ENCODE data around the gene DMRT2.

DMRT2 gene

DNA sequence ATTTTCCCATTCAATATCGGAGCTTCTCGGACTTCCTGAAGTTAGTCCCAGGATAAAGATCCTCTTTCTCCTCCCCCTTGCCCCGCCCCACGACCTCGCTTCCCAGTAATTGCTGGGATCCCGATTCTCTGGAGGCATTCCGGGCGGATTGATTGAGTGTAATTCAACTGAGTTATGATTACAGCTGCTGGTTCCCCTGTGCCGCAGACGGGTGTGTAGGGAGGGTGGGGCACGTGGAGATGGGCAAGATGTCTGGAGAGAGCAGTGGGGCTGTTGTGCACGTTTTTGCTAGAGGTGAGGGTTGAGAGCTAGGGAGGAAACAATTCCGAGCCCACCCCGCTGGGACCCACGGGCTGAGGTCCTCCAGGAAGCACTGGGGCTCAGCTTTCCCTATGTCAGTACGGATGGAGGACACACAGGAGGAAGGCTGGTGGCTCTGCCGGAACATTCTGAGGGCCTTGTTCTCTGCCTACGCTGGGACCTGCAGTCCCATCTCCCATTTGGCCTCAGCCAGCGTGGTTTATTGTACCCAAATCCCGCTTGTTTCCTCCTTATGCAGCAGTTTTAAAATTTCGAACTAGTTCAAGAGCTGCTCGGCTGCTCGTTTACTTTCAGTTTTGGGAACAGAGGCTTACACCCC lies 2.4 kb upstream of the DMRT2 start:
- no peak for DNase-seq (ENCODE audit: low spot score)

DNA sequence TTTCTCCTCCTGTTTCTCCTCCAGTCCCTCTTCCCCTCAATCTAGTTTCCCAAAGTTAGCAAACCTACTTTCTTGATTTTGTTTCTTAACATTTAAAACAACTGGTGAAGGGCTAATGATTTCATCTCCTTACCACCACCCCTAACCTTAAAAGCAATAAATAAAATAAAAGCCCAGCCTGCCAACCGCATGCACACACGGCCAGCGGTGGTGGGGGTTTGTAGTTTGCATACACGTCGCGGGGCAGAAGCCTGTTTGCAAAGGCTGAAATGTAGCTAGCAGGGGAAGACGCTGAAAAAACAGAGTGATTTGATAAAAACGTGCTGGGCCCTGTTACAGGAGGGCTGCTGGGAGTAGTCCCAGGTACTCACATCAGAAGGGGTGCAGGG lies 1.9 kb upstream of the DMRT2 start:
- DNase-seq (ENCODE audit: low spot score) = no peak

DNA sequence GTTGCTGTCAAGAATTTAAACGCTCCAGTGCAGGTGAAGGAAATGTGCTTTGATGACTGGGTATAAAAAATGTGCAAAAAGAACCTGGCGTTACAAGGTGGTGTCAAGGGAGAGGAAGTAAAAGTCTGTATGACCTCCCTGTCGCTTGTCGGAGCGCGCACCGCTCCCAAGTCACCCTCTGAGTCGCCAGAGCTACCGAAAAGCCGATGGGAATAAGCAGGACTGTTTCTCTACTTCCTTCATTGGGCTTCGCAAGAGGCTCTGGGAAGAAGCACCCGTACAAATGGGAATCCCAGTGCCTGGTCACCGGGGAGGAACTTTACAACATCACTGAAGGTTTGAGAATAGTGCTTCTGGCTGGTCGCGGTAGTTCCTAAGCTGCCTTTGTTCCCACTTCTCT lies 1.3 kb upstream of the DMRT2 start:
- DNase-seq (ENCODE audit: low spot score) = no peak

DNA sequence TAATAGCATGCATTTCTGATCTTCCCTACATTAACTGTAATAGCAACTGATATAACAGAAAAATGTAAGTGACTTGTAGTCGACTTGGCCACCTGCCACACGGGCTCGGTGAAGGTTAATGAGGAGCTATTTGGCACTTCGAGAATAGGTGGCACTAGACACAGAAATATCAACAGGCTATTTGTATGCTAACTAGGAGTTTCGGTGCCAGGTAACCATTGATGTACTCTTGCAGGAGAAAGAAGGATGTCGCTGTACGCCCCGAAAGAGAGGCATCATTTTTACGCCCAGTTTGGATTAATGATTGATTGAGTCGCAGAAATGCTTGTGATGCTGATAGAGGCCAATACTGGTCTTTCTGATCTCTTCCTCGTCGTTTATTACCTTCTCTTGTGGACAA lies 516 bp upstream of the DMRT2 start:
- DNase-seq (ENCODE audit: low spot score) = no peak

DNA sequence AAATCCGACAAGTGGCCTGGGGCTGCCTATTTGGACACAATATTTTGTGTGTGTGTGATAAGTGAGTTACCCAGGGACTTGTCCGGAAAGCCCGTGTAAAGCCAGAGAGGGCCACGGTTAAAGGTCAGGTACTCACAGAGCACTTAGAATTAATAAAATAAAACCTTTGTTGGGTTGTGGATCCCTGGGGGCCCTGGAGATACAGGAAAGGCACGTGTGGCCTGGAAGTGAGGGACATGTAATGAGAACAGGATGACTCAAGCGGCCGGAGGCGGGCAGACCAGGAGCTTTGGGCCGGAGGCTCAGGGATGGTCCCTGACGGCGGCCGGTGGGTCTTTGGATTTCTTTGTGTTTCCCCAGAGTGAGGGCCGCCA lies 1.0 kb downstream of the DMRT2 start:
- DNase-seq (ENCODE audit: low spot score) = no peak

DNA sequence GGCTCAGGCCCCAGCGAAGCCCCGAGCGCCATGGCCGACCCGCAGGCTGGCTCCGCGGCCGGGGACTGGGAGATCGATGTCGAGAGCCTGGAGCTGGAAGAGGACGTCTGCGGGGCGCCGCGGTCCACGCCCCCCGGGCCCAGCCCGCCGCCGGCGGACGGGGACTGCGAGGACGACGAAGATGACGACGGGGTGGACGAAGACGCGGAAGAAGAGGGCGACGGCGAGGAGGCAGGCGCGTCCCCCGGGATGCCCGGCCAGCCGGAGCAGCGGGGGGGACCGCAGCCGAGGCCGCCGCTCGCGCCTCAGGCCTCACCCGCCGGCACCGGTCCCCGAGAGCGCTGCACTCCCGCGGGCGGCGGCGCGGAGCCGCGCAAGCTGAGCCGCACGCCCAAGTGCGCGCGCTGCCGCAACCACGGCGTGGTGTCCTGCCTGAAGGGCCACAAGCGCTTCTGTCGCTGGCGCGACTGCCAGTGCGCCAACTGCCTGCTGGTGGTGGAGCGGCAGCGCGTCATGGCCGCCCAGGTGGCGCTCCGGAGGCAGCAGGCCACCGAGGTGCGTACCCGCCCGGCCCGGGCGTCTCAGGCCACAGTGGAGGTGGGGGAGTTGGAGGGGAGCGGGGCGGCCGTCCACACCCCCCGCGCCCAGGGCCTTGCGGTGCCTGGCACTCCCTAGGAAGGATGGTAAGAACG lies 1.6 kb downstream of the DMRT2 start:
- peak; percentile 41 for DNase-seq (ENCODE audit: low spot score)

DNA sequence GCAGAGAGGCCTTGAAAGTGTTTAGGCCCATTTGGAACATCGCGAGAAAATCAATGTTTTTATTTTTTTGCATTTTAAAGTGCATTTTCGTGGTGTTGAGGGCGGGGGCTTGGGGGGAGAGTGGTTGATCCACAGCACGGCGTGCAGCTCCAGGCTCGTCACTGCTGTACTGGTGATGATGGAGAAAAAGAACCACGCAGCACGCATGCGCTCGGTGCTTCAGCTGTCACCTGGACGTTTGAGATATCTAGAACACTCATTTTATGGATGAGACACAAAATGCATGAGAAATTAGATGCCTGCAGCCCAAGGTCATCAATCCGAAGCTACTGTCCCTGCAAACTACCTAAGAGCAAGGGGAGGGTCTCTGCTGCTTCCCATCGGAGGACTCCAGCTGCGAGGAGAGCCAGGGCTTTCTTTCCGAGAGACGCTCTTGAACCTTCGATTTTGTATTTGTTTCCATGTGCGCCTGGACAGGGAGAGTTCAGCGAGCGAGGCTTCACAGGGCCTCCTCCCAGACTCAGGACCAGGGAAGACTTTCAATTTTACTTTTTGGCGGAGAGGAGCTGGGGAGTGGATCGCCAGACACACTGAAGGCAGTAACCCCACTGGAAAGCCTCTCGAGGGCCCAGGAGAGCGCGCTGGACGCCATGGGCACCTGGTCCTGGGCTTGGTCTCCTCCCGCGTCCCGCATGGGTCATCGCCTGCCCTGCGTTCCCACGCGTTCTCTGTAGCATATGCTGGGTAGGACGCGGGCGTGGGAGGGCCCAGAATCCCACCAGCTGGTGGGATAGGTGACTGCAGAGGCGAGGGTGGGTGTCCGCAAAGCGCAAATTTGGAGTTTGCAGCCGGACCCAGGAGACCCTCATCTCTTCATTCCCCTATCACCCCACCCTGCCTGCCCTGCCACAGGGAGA lies 2.5 kb downstream of the DMRT2 start:
- no peak for DNase-seq (ENCODE audit: low spot score)

DNA sequence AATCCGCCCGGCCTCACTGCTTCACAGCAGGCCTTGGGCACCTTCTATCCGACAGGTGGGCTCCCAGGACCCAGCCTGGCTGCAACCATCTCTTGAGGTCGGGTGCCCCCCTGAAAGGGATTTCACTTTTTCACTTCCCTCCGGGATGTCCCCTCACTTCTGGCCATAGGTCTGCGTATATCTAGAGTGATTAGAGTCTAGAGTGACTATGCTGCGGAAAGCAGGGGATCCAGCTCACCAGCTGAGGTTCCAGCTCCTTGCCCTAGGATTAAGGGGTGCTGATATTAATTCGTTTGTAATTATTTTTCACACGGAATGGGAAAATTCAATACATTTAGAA lies 3.1 kb downstream of the DMRT2 start:
- no peak for DNase-seq (ENCODE audit: low spot score)

DNA sequence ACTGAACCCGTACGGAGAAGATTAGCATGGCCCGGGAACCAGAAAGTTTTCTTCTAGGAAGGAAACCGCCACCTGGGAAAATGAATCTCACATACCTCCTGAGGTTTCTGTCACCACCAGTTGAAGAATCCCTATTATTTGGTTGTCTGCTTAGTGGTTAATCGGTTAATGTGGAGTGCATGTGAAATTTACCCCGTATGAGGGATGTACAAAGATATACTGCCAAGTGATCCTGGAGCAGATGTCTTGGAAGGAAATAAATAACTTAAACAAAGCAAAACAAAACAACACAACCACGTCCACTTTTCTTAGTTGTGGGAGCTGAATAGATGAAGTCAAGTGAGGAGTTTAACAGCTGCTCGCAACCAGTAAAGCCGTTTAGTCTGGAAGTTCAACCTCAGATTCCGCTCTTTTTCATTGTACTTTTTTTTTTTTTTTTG lies 3.8 kb downstream of the DMRT2 start:
- DNase-seq (ENCODE audit: low spot score) = no peak

DNA sequence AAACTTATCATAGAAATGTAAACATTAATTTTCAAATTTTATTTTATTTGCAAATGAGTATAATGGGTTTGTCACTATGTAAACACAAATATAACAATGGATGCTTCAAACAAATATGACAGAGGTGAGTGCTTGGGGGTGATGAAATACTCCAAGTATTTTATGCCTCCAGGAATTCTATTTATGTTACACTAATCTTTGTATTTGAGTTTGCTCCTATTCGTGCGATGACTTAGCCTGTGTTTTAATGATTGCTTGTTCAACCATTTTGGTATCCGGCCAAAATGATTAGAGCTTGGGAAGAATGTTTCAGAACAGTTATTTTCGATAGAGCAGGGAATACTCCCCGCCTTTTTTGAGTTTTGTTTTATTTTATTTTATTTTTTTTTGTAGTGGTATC lies 5.0 kb downstream of the DMRT2 start:
- DNase-seq (ENCODE audit: low spot score) = no peak

DNA sequence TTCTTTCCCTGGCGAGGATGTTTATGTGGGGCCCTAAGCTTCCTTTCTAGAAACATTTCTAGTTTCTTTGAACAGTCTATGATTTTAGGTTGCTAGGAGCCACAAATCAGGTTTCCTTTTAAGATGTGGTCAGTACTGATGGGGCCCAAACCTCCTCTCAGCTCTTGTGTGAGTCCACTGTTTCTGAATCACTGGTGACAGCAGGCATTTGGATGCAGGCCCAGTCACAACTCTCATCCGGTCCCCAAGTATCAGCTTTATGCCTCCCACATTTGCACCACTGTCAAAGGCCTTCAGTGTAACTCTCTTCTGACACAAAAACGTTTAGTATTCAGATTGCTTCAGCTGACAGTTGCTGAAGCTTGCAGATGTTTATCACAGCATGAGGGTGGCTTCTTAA lies 7.8 kb downstream of the DMRT2 start:
- no peak for DNase-seq (ENCODE audit: low spot score)

DNA sequence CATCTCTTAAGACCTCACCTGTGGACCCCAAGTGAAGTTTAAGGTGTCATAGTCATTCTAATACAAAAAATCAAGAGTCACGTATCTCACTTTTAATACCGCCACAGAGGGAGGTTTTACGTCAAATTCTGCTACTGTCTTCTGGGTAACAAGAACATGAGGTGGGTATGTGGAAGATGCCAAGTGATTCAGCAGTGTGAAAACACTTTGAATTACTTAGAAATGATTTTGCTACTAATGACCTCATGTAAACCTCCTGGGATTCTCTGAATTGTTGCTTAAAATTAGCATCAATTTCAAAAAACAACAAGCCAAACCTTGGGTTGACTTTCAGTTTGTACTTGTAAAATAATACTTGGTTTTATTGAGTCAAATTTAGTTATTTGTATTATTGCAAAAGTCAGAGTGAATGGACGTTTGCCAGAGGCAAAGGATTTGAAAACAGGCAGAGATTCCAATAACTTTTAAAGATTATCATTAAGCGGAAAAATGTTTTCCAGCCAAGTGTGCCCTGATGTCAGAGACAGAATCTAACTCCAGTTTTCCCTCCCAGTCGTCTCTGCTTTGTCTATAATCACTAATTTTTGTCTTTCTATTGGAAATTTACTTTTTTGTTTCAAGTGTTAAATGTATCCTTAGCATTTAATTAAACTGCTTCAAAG lies 8.8 kb downstream of the DMRT2 start:
- no peak for DNase-seq (ENCODE audit: low spot score)

DNA sequence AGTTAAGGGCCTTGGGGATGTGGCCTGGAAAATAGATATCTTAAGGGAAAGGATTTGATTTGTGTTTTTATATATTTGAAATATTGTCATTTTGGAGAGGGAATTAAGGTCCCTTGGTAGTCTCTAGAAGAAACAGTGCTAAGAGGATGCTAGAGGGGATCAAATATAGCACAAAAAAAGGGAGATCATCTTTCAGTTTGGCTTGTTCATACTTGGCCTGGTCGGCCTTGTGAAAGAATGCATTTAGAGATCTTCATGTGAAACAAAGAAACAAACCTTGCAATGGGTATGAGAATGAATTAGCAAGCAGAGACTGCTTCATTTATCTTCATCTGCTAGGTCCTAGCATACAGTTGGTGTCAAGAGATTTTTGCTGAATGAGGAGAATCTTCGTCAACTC lies 15.0 kb downstream of the DMRT2 start:
- no peak for DNase-seq (ENCODE audit: low spot score)

DNA sequence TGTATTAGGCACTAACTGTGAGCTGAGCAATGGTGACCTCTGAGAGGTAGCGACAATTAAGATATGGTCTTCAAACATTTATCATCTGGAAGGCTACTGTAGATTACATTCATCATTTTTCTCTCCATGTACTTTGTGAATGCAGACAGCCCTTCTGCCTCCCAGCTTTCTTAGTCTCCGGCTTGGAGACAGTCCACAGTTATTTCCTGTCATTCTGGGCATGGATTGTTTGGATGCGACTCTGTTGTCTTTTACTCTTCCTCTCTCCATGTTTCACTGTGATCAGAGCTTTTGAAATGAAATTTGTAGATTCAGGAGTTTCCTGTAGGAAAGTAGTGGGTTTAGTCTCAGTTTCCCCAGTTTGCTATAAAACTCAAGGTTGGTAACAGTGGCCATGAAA lies 20.5 kb downstream of the DMRT2 start:
- DNase-seq (ENCODE audit: low spot score) = no peak

DNA sequence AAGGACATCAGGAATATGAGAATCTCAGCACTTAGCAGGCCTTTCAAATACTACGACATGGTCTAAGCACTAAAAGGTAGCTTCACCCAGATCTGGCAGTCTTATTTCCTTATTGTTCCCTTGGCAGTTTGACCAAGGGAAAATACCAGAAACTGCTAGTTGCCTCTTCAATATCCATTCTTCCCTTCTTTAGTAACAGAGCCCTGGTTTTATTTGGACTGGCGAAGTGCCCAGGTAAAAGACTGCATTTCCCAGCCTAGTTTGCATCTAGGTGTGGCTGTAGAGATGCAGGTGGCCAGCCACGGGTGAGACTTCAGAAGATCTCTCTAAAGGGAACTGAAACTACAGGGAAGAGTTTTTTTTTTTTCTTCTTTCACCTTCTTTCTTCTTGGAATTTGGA lies 21.6 kb downstream of the DMRT2 start:
- no peak for DNase-seq (ENCODE audit: low spot score)

DNA sequence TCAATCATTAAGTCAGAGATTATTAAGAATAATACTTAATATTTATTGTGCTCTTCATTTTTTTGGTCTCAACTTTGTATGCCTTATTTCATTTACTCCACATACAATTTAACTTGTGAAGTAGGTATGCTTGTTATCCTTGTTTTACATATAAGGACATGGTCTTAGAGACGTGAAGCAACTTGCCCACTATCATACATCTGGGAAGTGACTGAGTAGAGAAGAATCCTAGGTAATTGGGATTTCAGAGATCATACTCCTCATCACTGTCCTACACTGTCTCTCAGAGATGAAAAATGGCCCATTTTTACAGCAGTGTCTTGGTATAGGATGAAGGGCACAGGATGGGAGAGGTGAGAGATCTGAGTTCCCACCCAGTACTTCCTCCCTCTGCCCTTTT lies 23.3 kb downstream of the DMRT2 start:
- DNase-seq (ENCODE audit: low spot score) = no peak

DNA sequence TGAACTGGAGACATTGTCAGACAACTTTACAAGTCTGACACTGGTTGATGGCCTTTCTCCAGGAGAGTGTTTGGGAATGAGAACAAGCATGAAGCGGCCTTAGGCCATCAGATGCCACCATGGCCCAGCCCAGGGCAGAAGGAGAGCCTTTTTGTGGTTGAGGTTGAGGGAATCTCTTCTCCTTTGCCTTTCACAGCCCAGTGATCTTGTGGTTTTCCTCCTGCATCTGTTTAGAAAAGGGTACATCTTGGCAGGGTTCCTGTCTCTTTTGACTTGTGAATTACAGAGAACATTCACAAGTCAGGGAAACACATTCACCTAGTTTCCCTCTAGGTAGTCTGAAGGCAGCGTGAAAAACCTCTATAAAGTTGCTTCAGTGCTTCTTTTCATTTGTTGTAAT lies 27.5 kb downstream of the DMRT2 start:
- DNase-seq (ENCODE audit: low spot score) = no peak

DNA sequence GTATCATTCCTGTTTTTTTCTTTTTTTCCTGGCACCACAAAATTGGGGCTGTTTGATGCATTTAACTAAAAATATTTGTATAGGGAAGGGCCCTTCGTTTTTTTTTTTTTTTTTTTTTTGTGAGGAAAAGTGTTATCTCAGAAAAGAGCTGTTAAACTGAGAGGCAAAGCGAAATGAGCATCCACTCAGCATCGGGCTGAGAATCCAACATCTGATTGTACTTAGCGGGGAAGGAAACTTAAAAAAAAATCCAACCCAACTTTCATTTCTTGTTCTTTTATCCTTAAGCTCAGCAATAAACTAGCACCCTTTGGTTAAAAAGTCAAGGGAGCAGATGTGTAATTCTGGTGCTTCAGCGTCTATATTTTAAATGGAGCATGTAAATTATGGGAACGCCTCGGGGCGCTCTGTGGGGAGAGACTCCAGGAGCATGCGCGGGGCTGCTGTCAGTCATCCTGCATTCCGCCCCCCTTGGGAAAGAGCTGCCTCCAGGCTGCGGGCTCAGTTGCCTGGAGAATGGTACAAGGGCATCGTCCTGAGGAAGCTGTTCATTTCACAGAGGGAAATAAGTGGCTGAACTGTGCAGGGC lies 33.3 kb downstream of the DMRT2 start:
- DNase-seq (ENCODE audit: low spot score) = no peak

DNA sequence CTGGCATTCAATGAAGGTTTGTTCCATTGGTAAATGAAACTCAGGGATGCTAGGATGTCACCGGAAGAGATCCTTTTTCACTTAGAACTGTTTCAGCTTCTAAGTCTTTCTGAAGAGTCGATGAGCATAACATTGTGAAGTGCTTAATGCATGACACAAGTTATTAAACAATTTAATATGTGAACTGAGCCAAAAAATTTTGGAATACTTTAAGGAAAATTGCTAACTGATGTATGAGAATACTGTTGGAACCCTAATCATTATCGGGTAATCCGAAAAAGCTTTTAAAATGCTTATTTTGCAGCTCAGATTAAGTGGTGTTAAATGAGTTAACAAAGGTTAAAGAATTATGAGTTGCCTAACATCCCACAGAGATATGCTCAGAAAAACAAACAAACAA lies 34.9 kb downstream of the DMRT2 start:
- DNase-seq (ENCODE audit: low spot score) = no peak

DNA sequence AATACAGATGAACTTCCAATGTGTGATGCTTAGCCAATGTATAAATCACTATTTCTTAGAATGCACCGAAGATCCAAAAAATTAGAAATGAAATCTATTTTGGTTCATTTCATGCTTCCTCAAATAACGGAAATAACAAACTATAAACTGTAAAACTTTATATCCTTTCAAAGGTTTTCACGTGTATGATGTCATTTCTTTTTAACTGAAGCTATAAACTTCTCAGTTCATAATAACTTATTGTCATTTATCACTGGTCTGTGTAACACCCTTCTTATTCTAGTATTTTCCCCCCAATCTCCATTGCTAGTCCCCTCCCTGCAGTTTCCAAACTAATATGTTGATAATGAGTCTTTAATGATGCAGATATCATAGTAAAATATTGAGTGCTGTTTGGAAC lies 36.4 kb downstream of the DMRT2 start:
- no peak for DNase-seq (ENCODE audit: low spot score)

DNA sequence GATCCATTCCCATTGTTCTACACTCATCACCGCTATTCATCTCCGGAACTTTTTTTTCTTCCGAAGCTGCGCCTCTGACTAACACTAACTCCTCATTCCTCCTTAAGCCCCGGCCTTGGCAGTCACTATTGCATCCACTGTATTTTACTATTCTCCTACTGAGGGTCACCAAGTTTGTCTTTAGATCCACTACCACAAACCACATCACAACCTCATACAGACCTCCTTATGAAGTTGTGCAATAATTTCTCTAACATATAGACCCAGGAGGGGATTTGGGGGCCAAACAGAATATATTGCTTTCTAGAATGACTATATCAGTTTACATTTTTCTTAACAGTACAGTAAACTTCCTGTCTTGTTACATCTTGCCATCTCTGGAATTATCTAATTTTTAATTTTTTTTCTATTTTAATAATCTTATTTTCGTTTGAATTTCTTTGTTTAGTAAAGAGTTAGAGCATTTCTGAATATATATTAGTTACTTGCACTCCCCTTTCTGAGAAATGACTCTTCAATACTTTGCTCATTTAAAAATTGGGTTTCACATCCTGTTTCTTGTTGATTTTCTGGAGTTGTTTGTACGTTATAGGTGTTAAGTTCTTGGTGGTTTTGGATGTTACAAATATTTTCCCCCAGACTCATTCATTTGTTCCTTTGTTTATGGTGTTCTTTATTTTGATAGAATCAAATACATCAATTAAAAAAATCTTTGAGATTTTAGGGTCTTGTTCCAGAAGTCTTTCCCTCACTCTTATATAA lies 37.1 kb downstream of the DMRT2 start:
- no peak for DNase-seq (ENCODE audit: low spot score)

DNA sequence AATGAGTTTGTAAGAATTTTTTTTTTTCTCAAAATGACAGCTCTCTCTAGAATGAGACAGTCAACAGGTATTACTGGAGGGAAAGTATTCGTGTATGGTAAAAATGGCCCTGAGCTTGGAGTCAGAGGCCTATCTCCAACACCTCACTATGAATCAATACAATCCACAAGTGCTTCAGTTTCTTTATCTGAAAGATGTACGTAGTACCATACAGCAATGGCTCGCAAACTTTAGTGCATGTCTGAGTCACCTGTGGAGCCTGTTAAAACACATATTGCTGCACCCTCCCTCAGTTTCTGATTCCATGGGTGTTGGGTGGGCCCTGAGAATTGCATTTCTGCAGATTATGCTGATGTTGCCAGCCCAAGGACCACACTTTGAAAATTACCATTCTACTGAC lies 44.6 kb downstream of the DMRT2 start:
- DNase-seq (ENCODE audit: low spot score) = no peak

Data from activated CD4-positive, alpha-beta T cell treated with anti-CD3 and anti-CD28 coated beads, Interleukin-2, Interleukin-4, amounts not matched to agents 100 ng/mL and 50 ng/mL, durations not matched to agents 16 hours and 8 hours (primary cell).